ENCODE results near the gene ANKS1A. TPM values are rescaled to one million over a fixed set of nuclear protein-coding genes. Genes with fewer than 3 reads are reported as not detected.

The ANKS1A gene
- total RNA-seq, 1 experiment from 2014 or later, result 14.4 TPM

DNA sequence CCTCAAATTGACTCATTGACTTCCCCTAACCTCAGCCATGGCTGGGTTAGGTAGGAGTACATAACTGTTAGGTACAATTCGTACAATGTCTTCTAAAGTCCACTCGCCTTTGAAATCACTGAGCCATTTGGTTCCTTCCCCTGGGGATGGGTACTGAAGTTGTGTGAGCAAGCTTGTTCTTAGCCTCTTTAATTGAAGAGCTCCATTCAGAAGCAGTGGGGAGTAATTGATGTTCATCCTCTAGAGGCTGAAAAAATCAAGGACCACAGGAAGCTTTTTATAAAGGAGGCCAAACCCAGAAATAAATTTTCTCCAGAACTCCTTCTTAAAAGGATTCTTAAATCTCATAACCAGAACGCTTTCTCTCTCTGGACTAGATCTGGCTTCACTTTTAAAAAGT is 60.6 kb downstream of the ANKS1A start:
- BruUV-seq (replicated peaks), result no TSS peak
- POLR2A ChIA-PET, result no interaction called here

DNA sequence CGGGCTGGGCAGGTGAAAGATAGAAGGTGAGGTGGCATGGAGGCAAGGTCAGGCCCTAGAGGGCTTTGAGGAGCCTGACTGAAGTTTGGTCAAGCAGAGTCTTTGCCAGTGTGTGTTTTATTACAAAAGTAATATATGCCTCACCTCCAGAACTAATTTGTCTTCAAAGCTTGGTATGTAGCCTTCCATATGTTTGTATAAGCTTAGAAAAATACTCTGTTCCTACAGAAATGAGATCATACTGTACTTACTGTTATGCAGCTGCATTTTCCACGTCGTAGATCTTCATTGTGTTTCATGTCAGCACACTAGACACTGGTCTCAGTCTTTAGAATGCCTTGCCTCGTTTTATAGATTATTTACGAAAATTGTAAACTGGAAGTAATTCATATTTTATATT is 61.8 kb downstream of the ANKS1A start:
- Histone ChIP-seq H3K4me1 (ENCODE audit: control insufficient read depth, insufficient read depth, low read length) (peaks cover 22% of the 10 kb centered on the region), H3K27ac (ENCODE audit: low read length) (no peak overlapping the region), H3K27me3 (ENCODE audit: control insufficient read depth, insufficient read depth, low read length) (no peaks in the 10 kb centered on the region), H3K4me3 (ENCODE audit: low read depth in 2 of 2, low read length in 2 of 2) (no peak overlapping the region), H3K9me3 (ENCODE audit: control insufficient read depth, insufficient read depth, low read depth, low read length) (no peaks in the 10 kb centered on the region), H3K36me3 (ENCODE audit: control insufficient read depth, insufficient read depth, low read length) (no peaks in the 10 kb centered on the region)
- POLR2A ChIA-PET, result no interaction called here
- in situ Hi-C loops (cut with HindIII; ENCODE audit: low pct_unique_long_range_greater_than_20kb, low sequenced_read_pairs) (no loop called here), intact Hi-C loops (cut with micrococcal nuclease; ENCODE audit: unreplicated experiment) (no loop called here)
- CTCF ChIA-PET, result interaction anchor here (0.5 kb wide), 1 partner anchor 55 kb away, joined by 3 read pairs; no protein-coding TSS in a partner anchor
- no peak for DNase-seq (ENCODE audit: low read depth, low spot score)
- ATAC-seq, result no peak
- no TSS peak for BruUV-seq (replicated peaks)
- TF ChIP-seq POLR2AphosphoS5 (IDR thresholded peaks at IDR 0.05; ENCODE audit: low read depth, low read length) (no peak), SIN3A (IDR thresholded peaks at IDR 0.05; ENCODE audit: borderline replicate concordance, insufficient read depth, low read depth, low read length) (no peak), TCF7L2 (IDR thresholded peaks at IDR 0.05; ENCODE audit: low read depth, low read length) (no peak)
- TF ChIP-seq, protein P1, sequence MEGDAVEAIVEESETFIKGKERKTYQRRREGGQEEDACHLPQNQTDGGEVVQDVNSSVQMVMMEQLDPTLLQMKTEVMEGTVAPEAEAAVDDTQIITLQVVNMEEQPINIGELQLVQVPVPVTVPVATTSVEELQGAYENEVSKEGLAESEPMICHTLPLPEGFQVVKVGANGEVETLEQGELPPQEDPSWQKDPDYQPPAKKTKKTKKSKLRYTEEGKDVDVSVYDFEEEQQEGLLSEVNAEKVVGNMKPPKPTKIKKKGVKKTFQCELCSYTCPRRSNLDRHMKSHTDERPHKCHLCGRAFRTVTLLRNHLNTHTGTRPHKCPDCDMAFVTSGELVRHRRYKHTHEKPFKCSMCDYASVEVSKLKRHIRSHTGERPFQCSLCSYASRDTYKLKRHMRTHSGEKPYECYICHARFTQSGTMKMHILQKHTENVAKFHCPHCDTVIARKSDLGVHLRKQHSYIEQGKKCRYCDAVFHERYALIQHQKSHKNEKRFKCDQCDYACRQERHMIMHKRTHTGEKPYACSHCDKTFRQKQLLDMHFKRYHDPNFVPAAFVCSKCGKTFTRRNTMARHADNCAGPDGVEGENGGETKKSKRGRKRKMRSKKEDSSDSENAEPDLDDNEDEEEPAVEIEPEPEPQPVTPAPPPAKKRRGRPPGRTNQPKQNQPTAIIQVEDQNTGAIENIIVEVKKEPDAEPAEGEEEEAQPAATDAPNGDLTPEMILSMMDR (IDR thresholded peaks at IDR 0.05), result no peak
- TF ChIP-seq, protein P2, sequence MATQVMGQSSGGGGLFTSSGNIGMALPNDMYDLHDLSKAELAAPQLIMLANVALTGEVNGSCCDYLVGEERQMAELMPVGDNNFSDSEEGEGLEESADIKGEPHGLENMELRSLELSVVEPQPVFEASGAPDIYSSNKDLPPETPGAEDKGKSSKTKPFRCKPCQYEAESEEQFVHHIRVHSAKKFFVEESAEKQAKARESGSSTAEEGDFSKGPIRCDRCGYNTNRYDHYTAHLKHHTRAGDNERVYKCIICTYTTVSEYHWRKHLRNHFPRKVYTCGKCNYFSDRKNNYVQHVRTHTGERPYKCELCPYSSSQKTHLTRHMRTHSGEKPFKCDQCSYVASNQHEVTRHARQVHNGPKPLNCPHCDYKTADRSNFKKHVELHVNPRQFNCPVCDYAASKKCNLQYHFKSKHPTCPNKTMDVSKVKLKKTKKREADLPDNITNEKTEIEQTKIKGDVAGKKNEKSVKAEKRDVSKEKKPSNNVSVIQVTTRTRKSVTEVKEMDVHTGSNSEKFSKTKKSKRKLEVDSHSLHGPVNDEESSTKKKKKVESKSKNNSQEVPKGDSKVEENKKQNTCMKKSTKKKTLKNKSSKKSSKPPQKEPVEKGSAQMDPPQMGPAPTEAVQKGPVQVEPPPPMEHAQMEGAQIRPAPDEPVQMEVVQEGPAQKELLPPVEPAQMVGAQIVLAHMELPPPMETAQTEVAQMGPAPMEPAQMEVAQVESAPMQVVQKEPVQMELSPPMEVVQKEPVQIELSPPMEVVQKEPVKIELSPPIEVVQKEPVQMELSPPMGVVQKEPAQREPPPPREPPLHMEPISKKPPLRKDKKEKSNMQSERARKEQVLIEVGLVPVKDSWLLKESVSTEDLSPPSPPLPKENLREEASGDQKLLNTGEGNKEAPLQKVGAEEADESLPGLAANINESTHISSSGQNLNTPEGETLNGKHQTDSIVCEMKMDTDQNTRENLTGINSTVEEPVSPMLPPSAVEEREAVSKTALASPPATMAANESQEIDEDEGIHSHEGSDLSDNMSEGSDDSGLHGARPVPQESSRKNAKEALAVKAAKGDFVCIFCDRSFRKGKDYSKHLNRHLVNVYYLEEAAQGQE (IDR thresholded peaks at IDR 0.05; ENCODE audit: insufficient read depth in 1 of 2, low read depth in 2 of 2, low read length in 1 of 2), result no peak

More for the DNA sequence above, 60.6 kb downstream of the ANKS1A start:
- H3K27ac ChIP-seq (ENCODE audit: low read length), result no peak overlapping the region
- no peaks in the 10 kb centered on the region for H3K27me3 ChIP-seq (ENCODE audit: control insufficient read depth, insufficient read depth, low read length)
- CTCF ChIA-PET, result no interaction called here
- TF ChIP-seq POLR2AphosphoS5 (IDR thresholded peaks at IDR 0.05; ENCODE audit: low read depth, low read length), result no peak
- TF ChIP-seq, protein P2 (IDR thresholded peaks at IDR 0.05; ENCODE audit: insufficient read depth in 1 of 2, low read depth in 2 of 2, low read length in 1 of 2), result no peak
- TF ChIP-seq, protein P1 (IDR thresholded peaks at IDR 0.05), result no peak
- no peak for TF ChIP-seq SIN3A (IDR thresholded peaks at IDR 0.05; ENCODE audit: borderline replicate concordance, insufficient read depth, low read depth, low read length)
- TF ChIP-seq TCF7L2 (IDR thresholded peaks at IDR 0.05; ENCODE audit: low read depth, low read length), result no peak
- ATAC-seq (no peak), DNase-seq (ENCODE audit: low read depth, low spot score) (no peak)
- H3K4me3 ChIP-seq (ENCODE audit: low read depth in 2 of 2, low read length in 2 of 2), result no peak overlapping the region
- H3K4me1 ChIP-seq (ENCODE audit: control insufficient read depth, insufficient read depth, low read length), result peaks cover 21% of the 10 kb centered on the region
- H3K9me3 ChIP-seq (ENCODE audit: control insufficient read depth, insufficient read depth, low read depth, low read length), result no peaks in the 10 kb centered on the region
- in situ Hi-C loops (cut with HindIII; ENCODE audit: low pct_unique_long_range_greater_than_20kb, low sequenced_read_pairs), result no loop called here
- H3K36me3 ChIP-seq (ENCODE audit: control insufficient read depth, insufficient read depth, low read length), result no peaks in the 10 kb centered on the region
- intact Hi-C loops (cut with micrococcal nuclease; ENCODE audit: unreplicated experiment), result no loop called here
